AG20443 (cell line): ENCODE data around the gene IRS2.

Experiments
- DNase-seq: peaks from one replicate; pipeline ENCODE4 v3.0.0; 2012; ENCODE audit warnings: low spot score, mixed read lengths

Gene IRS2

GRCh38 chr13:109807345-109807744, 21.0 kb upstream of the IRS2 start:
- no peak for DNase-seq

- DNase-seq: no peak
These were observed 18.3 kb upstream of the IRS2 start for GRCh38 chr13:109804654-109805053.

- no peak for DNase-seq
These were observed 17.4 kb upstream of the IRS2 start for GRCh38 chr13:109803825-109804224.

GRCh38 chr13:109802936-109803335, 16.6 kb upstream of the IRS2 start:
- DNase-seq: no peak

- DNase-seq: no peak
These were observed 8.6 kb upstream of the IRS2 start for GRCh38 chr13:109795011-109795410.

GRCh38 chr13:109794095-109794494, 7.7 kb upstream of the IRS2 start:
- no peak for DNase-seq

- no peak for DNase-seq
These were observed 6.2 kb upstream of the IRS2 start for GRCh38 chr13:109792416-109793059.

GRCh38 chr13:109790942-109791605, 4.7 kb upstream of the IRS2 start:
- DNase-seq: no peak

GRCh38 chr13:109790086-109790485, 3.7 kb upstream of the IRS2 start:
- DNase-seq: no peak

GRCh38 chr13:109789262-109789661, 2.9 kb upstream of the IRS2 start:
- DNase-seq: no peak

GRCh38 chr13:109788372-109789111, 2.2 kb upstream of the IRS2 start:
- no peak for DNase-seq

- peak; percentile 65 for DNase-seq
These were observed 962 bp upstream of the IRS2 start for GRCh38 chr13:109787135-109787954.

GRCh38 chr13:109785892-109786450, 412 bp downstream of the IRS2 start:
- DNase-seq: peak; percentile 67

GRCh38 chr13:109785141-109785891, 1.1 kb downstream of the IRS2 start:
- DNase-seq: peak; percentile 36

GRCh38 chr13:109784590-109785140, 1.7 kb downstream of the IRS2 start:
- peak; percentile 83 for DNase-seq

GRCh38 chr13:109783815-109784589, 2.4 kb downstream of the IRS2 start:
- no peak for DNase-seq

- DNase-seq: no peak
These were observed 3.0 kb downstream of the IRS2 start for GRCh38 chr13:109783447-109783814.

- no peak for DNase-seq
These were observed 3.5 kb downstream of the IRS2 start for GRCh38 chr13:109782823-109783431.

GRCh38 chr13:109782066-109782822, 4.1 kb downstream of the IRS2 start:
- no peak for DNase-seq
